Neural progenitor cell (in vitro differentiated cells): ENCODE measurements around the gene CNOT8. TPM values are rescaled to one million over a fixed set of nuclear protein-coding genes. Genes with fewer than 3 reads are reported as not detected.
"Not testable (repeated sequence)": the region's sequence is repeated elsewhere in the genome, so short reads cannot be mapped to it uniquely, and the experiment has no call there.

Experiments used
- DNase-seq: peaks from one replicate; pipeline ENCODE4 v3.0.0-alpha.2; 2016; ENCODE audit warnings: low spot score
- H2AFZ ChIP-seq: fragments of 200-600 bp; sonication (generic); replicated peaks from 2 replicates; pipeline ENCODE4 v1.6.1; 2016; ENCODE audit warnings: antibody characterized with exemption
- H3F3A ChIP-seq: fragments of 200-600 bp; sonication (generic); 2 replicates; pipeline ENCODE4 v1.6.1; 2016; ENCODE audit warnings: antibody characterized with exemption, low read depth
- H3K27ac ChIP-seq: fragments of 200-600 bp; sonication (generic); 2 replicates; pipeline ENCODE4 v1.5.1; 2016; ENCODE audit warnings: mild to moderate bottlenecking
- H3K27me3 ChIP-seq: fragments of 200-600 bp; sonication (generic); 2 replicates; pipeline ENCODE4 v1.6.1; 2016; ENCODE audit warnings: mild to moderate bottlenecking, moderate library complexity
- H3K36me3 ChIP-seq: fragments of 200-600 bp; sonication (generic); 2 replicates; pipeline ENCODE4 v1.5.1; 2016
- H3K4me1 ChIP-seq: fragments of 200-600 bp; sonication (generic); 2 replicates; pipeline ENCODE4 v1.6.1; 2016; ENCODE audit warnings: mixed run types
- H3K4me2 ChIP-seq: fragments of 200-600 bp; sonication (generic); 2 replicates; pipeline ENCODE4 v1.6.1; 2016
- H3K4me3 ChIP-seq: fragments of 200-600 bp; sonication (generic); 2 replicates; pipeline ENCODE4 v1.5.1; 2016
- H3K79me2 ChIP-seq: fragments of 200-600 bp; sonication (generic); 2 replicates; pipeline ENCODE4 v1.6.1; 2016; ENCODE audit warnings: low read depth
- H3K9ac ChIP-seq: fragments of 200-600 bp; sonication (generic); 2 replicates; pipeline ENCODE4 v1.6.1; 2016
- H3K9me3 ChIP-seq: fragments of 200-600 bp; sonication (generic); 2 replicates; pipeline ENCODE4 v1.5.1; 2016; ENCODE audit warnings: low read depth
- H4K20me1 ChIP-seq: fragments of 200-600 bp; sonication (generic); 2 replicates; pipeline ENCODE4 v1.6.1; 2016; ENCODE audit warnings: low read depth
- H3K27ac Mint-ChIP-seq: 3 replicates; pipeline ENCODE4 v1.8.0; 2021; ENCODE audit warnings: mixed read lengths
- H3K27me3 Mint-ChIP-seq: 2 replicates; pipeline ENCODE4 v1.8.0; 2022; ENCODE audit warnings: low read depth, mild to moderate bottlenecking, inconsistent platforms, moderate library complexity, mixed read lengths; ENCODE audit not compliant: insufficient read depth
- H3K36me3 Mint-ChIP-seq: 3 replicates; pipeline ENCODE4 v1.8.0; 2021; ENCODE audit warnings: mixed read lengths
- H3K4me1 Mint-ChIP-seq: 3 replicates; pipeline ENCODE4 v1.8.0; 2021; ENCODE audit warnings: mixed read lengths
- H3K4me3 Mint-ChIP-seq: 3 replicates; pipeline ENCODE4 v1.8.0; 2021; ENCODE audit warnings: mild to moderate bottlenecking, moderate library complexity, mixed read lengths
- H3K9me3 Mint-ChIP-seq: 3 replicates; pipeline ENCODE4 v1.8.0; 2020; ENCODE audit warnings: mixed read lengths
- CTCF ChIP-seq: fragments of 200-600 bp; sonication (generic); IDR thresholded peaks from 2 replicates; pipeline ENCODE4 v1.5.1; 2017; ENCODE audit warnings: antibody characterized with exemption, mild to moderate bottlenecking
- EZH2 ChIP-seq: fragments of 200-600 bp; sonication (generic); IDR thresholded peaks from 2 replicates; pipeline ENCODE4 v1.6.1; 2017; ENCODE audit warnings: antibody characterized with exemption, mild to moderate bottlenecking, moderate library complexity
- EZH2phosphoT487 ChIP-seq: fragments of 200-600 bp; sonication (generic); IDR thresholded peaks from 2 replicates; pipeline ENCODE4 v1.6.1; 2017; ENCODE audit warnings: antibody characterized with exemption
- total RNA-seq: library from RNA; depleted of rRNA; stranded (reverse); fragments of >200 nt; gene quantifications from 2 replicates; pipeline ENCODE4 v1.2.3, GENCODE V29; 2015; ENCODE audit warnings: low replicate concordance

Gene CNOT8
- total RNA-seq, 1 donor from 2014 or later, result 90.8 TPM

GRCh38 chr5:154901276-154901675 lies 42.8 kb downstream of the CNOT8 start:
- TF ChIP-seq EZH2 (no peak), CTCF (no peak), EZH2phosphoT487 (no peak)
- H3K36me3 Mint-ChIP-seq, result peaks cover 22% of the 10 kb centered on the region
- no peaks in the 10 kb centered on the region for H3K4me1 Mint-ChIP-seq
- no peak overlapping the region for H3K4me3 ChIP-seq
- no peaks in the 10 kb centered on the region for H3K27me3 Mint-ChIP-seq
- H3K36me3 ChIP-seq, result peaks cover 29% of the 10 kb centered on the region
- no peaks in the 10 kb centered on the region for H3K27me3 ChIP-seq
- no peak overlapping the region for H3K27ac ChIP-seq
- no peaks in the 10 kb centered on the region for H3F3A ChIP-seq
- no peaks in the 10 kb centered on the region for H3K9me3 ChIP-seq
- H4K20me1 ChIP-seq, result no peaks in the 10 kb centered on the region
- H3K4me1 ChIP-seq, result no peaks in the 10 kb centered on the region
- H3K4me2 ChIP-seq, result no peak overlapping the region
- H3K9me3 Mint-ChIP-seq, result no peaks in the 10 kb centered on the region
- no peak overlapping the region for H2AFZ ChIP-seq
- no peaks in the 10 kb centered on the region for H3K79me2 ChIP-seq
- H3K9ac ChIP-seq, result no peak overlapping the region
- DNase-seq, result no peak
- H3K27ac Mint-ChIP-seq, result no peak overlapping the region
- H3K4me3 Mint-ChIP-seq, result no peak overlapping the region

- Histone ChIP-seq H3K9ac (no peak overlapping the region), H2AFZ (no peak overlapping the region), H3K4me3 (no peak overlapping the region), H3F3A (no peaks in the 10 kb centered on the region), H3K27ac (no peak overlapping the region), H3K4me1 (no peaks in the 10 kb centered on the region), H4K20me1 (no peaks in the 10 kb centered on the region), H3K36me3 (peaks cover 32% of the 10 kb centered on the region), H3K79me2 (no peaks in the 10 kb centered on the region), H3K4me2 (no peak overlapping the region), H3K27me3 (no peaks in the 10 kb centered on the region), H3K9me3 (no peaks in the 10 kb centered on the region)
- Mint-ChIP-seq H3K36me3 (peaks cover 20% of the 10 kb centered on the region), H3K27me3 (no peaks in the 10 kb centered on the region), H3K27ac (no peak overlapping the region), H3K9me3 (no peaks in the 10 kb centered on the region), H3K4me3 (no peak overlapping the region), H3K4me1 (no peaks in the 10 kb centered on the region)
- no peak for DNase-seq
- no peak for TF ChIP-seq EZH2
- no peak for TF ChIP-seq CTCF
- no peak for TF ChIP-seq EZH2phosphoT487
These were observed 43.5 kb downstream of the CNOT8 start for GRCh38 chr5:154901913-154902312.

GRCh38 chr5:154905601-154906000 lies 47.2 kb downstream of the CNOT8 start:
- not testable (repeated sequence) for H3K27ac Mint-ChIP-seq, H3K4me1 Mint-ChIP-seq, DNase-seq, H3F3A ChIP-seq, H3K4me1 ChIP-seq, H3K9me3 ChIP-seq, H3K27ac ChIP-seq, H3K4me2 ChIP-seq, H3K9me3 Mint-ChIP-seq, H3K27me3 ChIP-seq, H3K9ac ChIP-seq, H3K4me3 Mint-ChIP-seq, H2AFZ ChIP-seq, H3K79me2 ChIP-seq, H3K4me3 ChIP-seq, H3K27me3 Mint-ChIP-seq, H4K20me1 ChIP-seq
- H3K36me3 Mint-ChIP-seq, result peaks cover 18% of the 10 kb centered on the region
- peaks cover 21% of the 10 kb centered on the region for H3K36me3 ChIP-seq

GRCh38 chr5:154916874-154917273 lies 58.4 kb downstream of the CNOT8 start:
- Histone ChIP-seq H3K4me3 (no peak overlapping the region), H3K9ac (no peak overlapping the region), H3K9me3 (no peaks in the 10 kb centered on the region), H3K27ac (no peak overlapping the region), H3K4me2 (no peak overlapping the region), H4K20me1 (no peaks in the 10 kb centered on the region), H3K79me2 (no peaks in the 10 kb centered on the region), H2AFZ (no peak overlapping the region), H3K27me3 (no peaks in the 10 kb centered on the region), H3K4me1 (no peaks in the 10 kb centered on the region), H3K36me3 (peaks cover 28% of the 10 kb centered on the region), H3F3A (no peaks in the 10 kb centered on the region)
- TF ChIP-seq EZH2phosphoT487 (no peak), EZH2 (no peak)
- DNase-seq, result no peak
- no peak overlapping the region for H3K4me3 Mint-ChIP-seq
- peaks cover 15% of the 10 kb centered on the region for H3K36me3 Mint-ChIP-seq
- H3K27me3 Mint-ChIP-seq, result no peaks in the 10 kb centered on the region
- H3K9me3 Mint-ChIP-seq, result no peaks in the 10 kb centered on the region
- no peak overlapping the region for H3K27ac Mint-ChIP-seq
- H3K4me1 Mint-ChIP-seq, result no peaks in the 10 kb centered on the region
